ENCODE data around the gene ARHGAP25. TPM values are rescaled to one million over a fixed set of nuclear protein-coding genes. Genes with fewer than 3 reads are reported as not detected.

ARHGAP25 gene
- polyA plus RNA-seq, 4 donors = 1.8 to 7.6 (median 3.1) TPM

DNA sequence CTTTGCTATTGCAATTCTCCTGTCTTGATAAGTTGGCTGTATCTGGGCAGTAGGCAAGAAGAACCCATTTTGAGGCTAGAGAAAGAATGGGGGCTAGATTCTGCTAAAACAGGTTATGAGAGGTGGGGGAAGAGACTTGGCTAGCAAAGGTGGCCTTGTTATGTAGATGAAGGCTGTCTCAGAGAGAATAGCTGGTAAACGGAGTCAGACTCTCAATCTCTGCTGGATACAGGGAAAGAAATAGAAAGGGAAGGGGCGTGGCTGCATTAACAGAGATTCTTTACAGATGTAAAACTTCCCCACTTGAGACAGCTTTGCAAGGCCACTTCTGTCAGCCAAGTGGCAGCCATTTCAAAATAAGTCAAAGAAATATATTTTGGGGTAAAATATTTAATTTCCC is 38.1 kb upstream of the ARHGAP25 start:
- Histone ChIP-seq H3K27me3 (ENCODE audit: control insufficient read depth in 3 of 3, insufficient read depth in 3 of 3, low read length in 3 of 3) (no peaks in the 10 kb centered on the region), H3K4me1 (ENCODE audit: control insufficient read depth in 3 of 3, insufficient read depth in 2 of 3, low read depth in 1 of 3, low read length in 2 of 3) (no peaks in the 10 kb centered on the region), H3K9me3 (ENCODE audit: control insufficient read depth in 2 of 2, insufficient read depth in 1 of 2, low read depth in 1 of 2, low read length in 1 of 2) (peaks cover 0 to 8% of the 10 kb centered on the region in 2 donors), H3K4me3 (ENCODE audit: low read depth in 1 of 3, low read length in 3 of 3) (no peak overlapping the region), H3K27ac (ENCODE audit: low read depth in 1 of 3, low read length in 2 of 3) (no peak overlapping the region), H3K36me3 (ENCODE audit: control insufficient read depth in 3 of 3, insufficient read depth in 2 of 3, low read depth in 1 of 3, low read length in 3 of 3) (no peaks in the 10 kb centered on the region)
- no peak for FAIRE-seq
- 81 to 83% (median 81%) methylated on average over 2 of the region's 2 CpGs for WGBS, 3 donors
- no peak for DNase-seq

DNA sequence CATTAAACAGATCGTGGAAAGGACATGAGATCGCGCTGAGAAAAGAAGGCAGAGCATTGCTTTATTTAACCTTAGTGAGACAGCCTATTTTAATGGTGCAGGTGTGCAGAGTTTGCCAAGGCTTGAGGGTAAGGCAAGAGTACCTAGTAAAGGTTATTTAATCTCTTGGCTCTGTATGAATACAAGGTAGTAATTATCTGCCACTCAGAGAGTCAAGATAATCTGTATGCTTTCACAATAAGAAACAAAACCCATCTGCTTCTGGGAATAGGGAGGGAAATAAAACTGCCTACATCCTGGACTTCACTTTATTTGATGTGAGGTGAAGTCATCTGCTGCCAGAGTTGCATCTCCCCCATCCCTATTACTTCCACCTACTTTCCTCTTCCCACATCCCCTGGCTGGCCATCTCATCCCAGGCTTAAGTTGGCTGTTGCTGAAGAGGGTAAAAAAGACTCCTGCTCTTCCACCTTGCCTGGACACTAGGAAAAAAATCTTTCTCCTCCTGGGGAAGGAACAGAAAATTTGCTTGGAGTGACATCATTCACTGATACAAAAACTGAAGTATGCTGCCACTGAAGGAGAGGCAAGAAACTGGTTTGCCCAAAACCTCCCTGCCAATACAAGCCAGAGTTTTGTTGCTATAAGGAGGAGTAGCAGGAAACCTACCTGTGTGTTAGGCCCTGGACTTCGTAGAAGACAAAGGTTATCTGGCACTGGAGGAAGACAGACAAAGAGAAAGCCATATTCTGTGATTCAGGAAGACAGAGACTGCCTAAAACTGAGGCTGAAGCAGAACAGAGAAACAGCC is 35.8 kb upstream of the ARHGAP25 start:
- H3K9me3 ChIP-seq (ENCODE audit: control insufficient read depth in 2 of 2, insufficient read depth in 1 of 2, low read depth in 1 of 2, low read length in 1 of 2) = peaks cover 0 to 8% of the 10 kb centered on the region in 2 donors
- no peaks in the 10 kb centered on the region for H3K4me1 ChIP-seq (ENCODE audit: control insufficient read depth in 3 of 3, insufficient read depth in 2 of 3, low read depth in 1 of 3, low read length in 2 of 3)
- DNase-seq = no peak
- no peak for FAIRE-seq
- no peak overlapping the region for H3K27ac ChIP-seq (ENCODE audit: low read depth in 1 of 3, low read length in 2 of 3)
- H3K4me3 ChIP-seq (ENCODE audit: low read depth in 1 of 3, low read length in 3 of 3) = no peak overlapping the region
- no peaks in the 10 kb centered on the region for H3K36me3 ChIP-seq (ENCODE audit: control insufficient read depth in 3 of 3, insufficient read depth in 2 of 3, low read depth in 1 of 3, low read length in 3 of 3)
- WGBS, 3 donors = 64 to 76% (median 75%) methylated on average over 4 of the region's 4 CpGs
- peaks cover 0 to 3% (median 0%) of the 10 kb centered on the region in 3 donors for H3K27me3 ChIP-seq (ENCODE audit: control insufficient read depth in 3 of 3, insufficient read depth in 3 of 3, low read length in 3 of 3)

DNA sequence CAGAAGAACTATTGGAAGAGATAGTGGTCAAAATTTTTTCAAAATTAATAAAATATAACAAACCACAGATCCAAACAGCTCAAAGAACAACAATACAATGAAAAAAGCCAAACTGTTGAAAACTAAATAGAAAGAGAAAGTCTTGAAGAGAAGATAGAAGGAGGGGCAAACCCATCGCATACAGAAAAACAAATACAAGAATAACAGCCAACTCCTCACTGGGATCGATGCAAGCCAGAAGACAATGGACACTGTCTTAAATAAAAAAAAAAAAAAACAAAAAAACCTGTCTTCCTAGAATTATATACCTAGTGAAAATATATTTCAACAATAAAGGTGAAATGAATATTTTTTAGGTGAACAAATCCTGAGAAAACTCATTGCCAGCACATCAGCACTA is 34.1 kb upstream of the ARHGAP25 start:
- DNase-seq (no peak), FAIRE-seq (no peak)
- Histone ChIP-seq H3K4me1 (ENCODE audit: control insufficient read depth in 3 of 3, insufficient read depth in 2 of 3, low read depth in 1 of 3, low read length in 2 of 3) (no peaks in the 10 kb centered on the region), H3K27ac (ENCODE audit: low read depth in 1 of 3, low read length in 2 of 3) (no peak overlapping the region), H3K27me3 (ENCODE audit: control insufficient read depth in 3 of 3, insufficient read depth in 3 of 3, low read length in 3 of 3) (peaks cover 0 to 3% (median 0%) of the 10 kb centered on the region in 3 donors), H3K9me3 (ENCODE audit: control insufficient read depth in 2 of 2, insufficient read depth in 1 of 2, low read depth in 1 of 2, low read length in 1 of 2) (peaks cover 0 to 8% of the 10 kb centered on the region in 2 donors), H3K4me3 (ENCODE audit: low read depth in 1 of 3, low read length in 3 of 3) (no peak overlapping the region), H3K36me3 (ENCODE audit: control insufficient read depth in 3 of 3, insufficient read depth in 2 of 3, low read depth in 1 of 3, low read length in 3 of 3) (no peaks in the 10 kb centered on the region)
- 94 to 97% (median 97%) methylated on average over 2 of the region's 2 CpGs for WGBS, 3 donors

DNA sequence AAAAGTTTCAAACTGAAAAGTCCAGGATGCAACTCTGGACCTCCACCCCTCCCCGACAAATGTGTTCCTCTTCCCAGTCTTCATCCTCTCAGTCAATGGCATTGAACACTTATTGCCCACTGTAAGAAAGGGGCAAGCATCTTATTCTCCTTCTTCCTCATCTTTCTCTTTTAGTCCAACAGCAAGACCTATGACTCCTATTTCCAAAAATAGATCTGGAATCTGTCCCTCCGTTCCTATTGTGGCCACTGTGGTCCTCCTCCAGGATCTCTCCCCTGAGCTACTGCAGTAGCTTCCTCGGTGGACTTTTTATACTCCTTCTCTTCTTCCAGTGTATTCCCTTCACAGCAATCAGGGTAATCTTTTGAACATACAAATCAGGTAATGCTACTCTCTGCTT is 28.0 kb upstream of the ARHGAP25 start:
- Histone ChIP-seq H3K27ac (ENCODE audit: low read depth in 1 of 3, low read length in 2 of 3) (no peak overlapping the region), H3K4me3 (ENCODE audit: low read depth in 1 of 3, low read length in 3 of 3) (no peak overlapping the region), H3K9me3 (ENCODE audit: control insufficient read depth in 2 of 2, insufficient read depth in 1 of 2, low read depth in 1 of 2, low read length in 1 of 2) (no peaks in the 10 kb centered on the region), H3K36me3 (ENCODE audit: control insufficient read depth in 3 of 3, insufficient read depth in 2 of 3, low read depth in 1 of 3, low read length in 3 of 3) (no peaks in the 10 kb centered on the region), H3K27me3 (ENCODE audit: control insufficient read depth in 3 of 3, insufficient read depth in 3 of 3, low read length in 3 of 3) (peaks cover 0 to 3% (median 0%) of the 10 kb centered on the region in 3 donors), H3K4me1 (ENCODE audit: control insufficient read depth in 3 of 3, insufficient read depth in 2 of 3, low read depth in 1 of 3, low read length in 2 of 3) (no peaks in the 10 kb centered on the region)
- FAIRE-seq (no peak), DNase-seq (no peak)
- 76 to 89% (median 80%) methylated on average over 3 of the region's 3 CpGs for WGBS, 3 donors

DNA sequence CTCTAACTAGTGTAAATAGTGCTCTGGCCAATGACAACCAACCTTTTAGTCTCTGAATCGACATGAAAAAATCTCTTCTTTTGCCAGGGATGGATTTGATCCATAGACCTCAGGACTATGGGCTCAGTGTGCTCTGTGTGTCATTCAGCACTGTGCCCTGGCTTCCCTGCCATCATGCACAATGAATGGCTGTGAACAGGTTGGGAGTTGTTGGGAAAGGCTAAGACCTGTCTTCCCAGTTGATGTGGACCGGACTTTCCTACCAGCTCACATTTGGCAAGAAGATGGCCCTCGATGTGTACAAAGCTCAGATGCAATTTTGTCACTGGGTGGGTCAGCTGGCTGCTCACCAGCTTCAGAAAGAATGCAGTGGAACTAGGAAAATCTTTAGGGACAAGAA is 26.0 kb upstream of the ARHGAP25 start:
- H3K36me3 ChIP-seq (ENCODE audit: control insufficient read depth in 3 of 3, insufficient read depth in 2 of 3, low read depth in 1 of 3, low read length in 3 of 3) = no peaks in the 10 kb centered on the region
- H3K9me3 ChIP-seq (ENCODE audit: control insufficient read depth in 2 of 2, insufficient read depth in 1 of 2, low read depth in 1 of 2, low read length in 1 of 2) = no peaks in the 10 kb centered on the region
- H3K27ac ChIP-seq (ENCODE audit: low read depth in 1 of 3, low read length in 2 of 3) = no peak overlapping the region
- H3K4me1 ChIP-seq (ENCODE audit: control insufficient read depth in 3 of 3, insufficient read depth in 2 of 3, low read depth in 1 of 3, low read length in 2 of 3) = no peaks in the 10 kb centered on the region
- no peak overlapping the region for H3K4me3 ChIP-seq (ENCODE audit: low read depth in 1 of 3, low read length in 3 of 3)
- DNase-seq (no peak), FAIRE-seq (no peak)
- WGBS, 3 donors = 54 to 79% (median 55%) methylated on average over 3 of the region's 3 CpGs
- no peaks in the 10 kb centered on the region for H3K27me3 ChIP-seq (ENCODE audit: control insufficient read depth in 3 of 3, insufficient read depth in 3 of 3, low read length in 3 of 3)

DNA sequence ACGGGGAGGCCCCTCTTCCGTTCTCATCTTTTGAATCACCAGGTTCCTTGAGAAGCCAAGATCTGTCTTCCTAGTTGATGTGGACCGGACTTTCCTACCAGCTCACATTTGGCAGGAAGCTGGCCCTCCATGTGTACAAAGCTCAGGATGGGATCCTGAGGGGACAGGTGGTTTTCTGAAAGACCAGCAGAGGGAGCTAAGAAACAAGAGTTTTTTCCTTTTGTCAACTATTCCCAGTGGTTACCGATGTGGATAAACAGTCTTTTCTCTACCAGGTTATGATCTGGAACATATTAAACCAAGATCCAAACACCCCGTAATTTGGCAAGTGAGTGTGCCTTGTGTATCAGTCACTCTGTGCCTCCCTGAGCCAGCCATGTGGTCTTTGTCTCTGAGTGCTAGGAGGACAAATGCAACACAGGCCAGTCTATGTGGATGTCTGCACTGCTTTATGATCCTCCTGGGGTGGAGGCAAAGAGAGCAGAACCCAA is 25.1 kb upstream of the ARHGAP25 start:
- H3K27me3 ChIP-seq (ENCODE audit: control insufficient read depth in 3 of 3, insufficient read depth in 3 of 3, low read length in 3 of 3) = no peaks in the 10 kb centered on the region
- DNase-seq (peak; percentile 42 to 46), FAIRE-seq (no peak)
- 9 to 12% (median 11%) methylated on average over 5 of the region's 5 CpGs for WGBS, 3 donors
- no peaks in the 10 kb centered on the region for H3K9me3 ChIP-seq (ENCODE audit: control insufficient read depth in 2 of 2, insufficient read depth in 1 of 2, low read depth in 1 of 2, low read length in 1 of 2)
- no peaks in the 10 kb centered on the region for H3K4me1 ChIP-seq (ENCODE audit: control insufficient read depth in 3 of 3, insufficient read depth in 2 of 3, low read depth in 1 of 3, low read length in 2 of 3)
- no peak overlapping the region for H3K27ac ChIP-seq (ENCODE audit: low read depth in 1 of 3, low read length in 2 of 3)
- H3K36me3 ChIP-seq (ENCODE audit: control insufficient read depth in 3 of 3, insufficient read depth in 2 of 3, low read depth in 1 of 3, low read length in 3 of 3) = no peaks in the 10 kb centered on the region
- H3K4me3 ChIP-seq (ENCODE audit: low read depth in 1 of 3, low read length in 3 of 3) = no peak overlapping the region

DNA sequence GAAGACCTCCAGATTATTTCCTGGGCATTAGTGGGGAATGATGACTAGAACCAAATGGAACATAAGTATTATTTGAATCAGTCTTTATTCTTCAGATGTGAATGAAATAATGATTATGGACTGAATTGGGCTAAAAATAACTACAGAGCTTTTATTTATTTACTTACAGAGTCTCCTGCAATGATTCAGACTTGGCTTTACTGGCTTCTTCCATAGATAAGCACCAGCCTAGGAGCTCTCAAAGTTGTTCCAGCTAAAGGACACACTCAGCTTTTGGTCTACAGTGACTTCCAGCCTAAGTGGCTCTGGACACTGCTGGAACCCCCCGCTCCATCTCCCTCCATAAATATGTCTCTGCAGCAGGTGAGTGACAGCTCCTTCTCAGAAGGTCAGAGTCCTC is 24.3 kb upstream of the ARHGAP25 start:
- no peak for FAIRE-seq

DNA sequence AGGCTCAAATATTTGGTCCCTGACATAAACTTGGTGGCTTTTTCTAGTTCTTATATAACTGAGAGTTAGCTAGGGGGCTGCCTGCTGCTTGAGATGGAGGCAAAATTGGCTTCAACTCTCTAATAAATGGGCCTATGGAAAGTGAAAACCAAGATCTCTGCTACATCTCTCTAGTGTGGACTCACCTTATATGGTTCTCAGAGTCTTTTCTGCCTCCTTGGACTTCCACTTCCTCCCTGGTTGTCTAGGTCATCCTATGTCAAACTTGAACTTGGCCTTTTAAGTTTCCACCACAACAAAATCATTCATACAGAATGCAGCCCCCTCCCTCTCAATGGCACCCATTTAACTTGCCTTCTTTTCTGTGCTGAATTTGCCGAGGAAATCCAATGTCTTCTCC is 23.9 kb upstream of the ARHGAP25 start:
- 69 to 86% (median 86%) methylated on average over 1 of the region's 1 CpG for WGBS, 3 donors
- H3K9me3 ChIP-seq (ENCODE audit: control insufficient read depth in 2 of 2, insufficient read depth in 1 of 2, low read depth in 1 of 2, low read length in 1 of 2) = no peaks in the 10 kb centered on the region

More for the DNA sequence above, 24.3 kb upstream of the ARHGAP25 start:
- no peak for DNase-seq
- Histone ChIP-seq H3K4me1 (ENCODE audit: control insufficient read depth in 3 of 3, insufficient read depth in 2 of 3, low read depth in 1 of 3, low read length in 2 of 3) (no peaks in the 10 kb centered on the region), H3K9me3 (ENCODE audit: control insufficient read depth in 2 of 2, insufficient read depth in 1 of 2, low read depth in 1 of 2, low read length in 1 of 2) (no peaks in the 10 kb centered on the region), H3K27me3 (ENCODE audit: control insufficient read depth in 3 of 3, insufficient read depth in 3 of 3, low read length in 3 of 3) (no peaks in the 10 kb centered on the region), H3K27ac (ENCODE audit: low read depth in 1 of 3, low read length in 2 of 3) (no peak overlapping the region), H3K36me3 (ENCODE audit: control insufficient read depth in 3 of 3, insufficient read depth in 2 of 3, low read depth in 1 of 3, low read length in 3 of 3) (no peaks in the 10 kb centered on the region), H3K4me3 (ENCODE audit: low read depth in 1 of 3, low read length in 3 of 3) (no peak overlapping the region)
- 25 to 79% (median 62%) methylated on average over 1 of the region's 1 CpG for WGBS, 3 donors

More for the DNA sequence above, 23.9 kb upstream of the ARHGAP25 start:
- DNase-seq (no peak), FAIRE-seq (no peak)
- Histone ChIP-seq H3K36me3 (ENCODE audit: control insufficient read depth in 3 of 3, insufficient read depth in 2 of 3, low read depth in 1 of 3, low read length in 3 of 3) (no peaks in the 10 kb centered on the region), H3K4me1 (ENCODE audit: control insufficient read depth in 3 of 3, insufficient read depth in 2 of 3, low read depth in 1 of 3, low read length in 2 of 3) (no peaks in the 10 kb centered on the region), H3K27me3 (ENCODE audit: control insufficient read depth in 3 of 3, insufficient read depth in 3 of 3, low read length in 3 of 3) (no peaks in the 10 kb centered on the region), H3K4me3 (ENCODE audit: low read depth in 1 of 3, low read length in 3 of 3) (no peak overlapping the region), H3K27ac (ENCODE audit: low read depth in 1 of 3, low read length in 2 of 3) (no peak overlapping the region)

Measured in small intestine (tissue), 7 donors.